ENCODE results near the gene CCDC186.

- TF ChIP-seq TAF1 (IDR thresholded peaks at IDR 0.05; ENCODE audit: low read depth, low read length) (no peak), POLR2A (IDR thresholded peaks at IDR 0.05; ENCODE audit: low read depth, low read length) (no peak), POLR2AphosphoS5 (IDR thresholded peaks at IDR 0.05; ENCODE audit: low read depth, low read length) (no peak)
Measured at GRCh38 chr10:114077347-114077746, 96.7 kb downstream of the CCDC186 start.

Measured in GM12891 (cell line).